PC-3 (cell line): Measurements from ENCODE around the gene MAGEF1. TPM values are rescaled to one million over a fixed set of nuclear protein-coding genes. Genes with fewer than 3 reads are reported as not detected.

ENCODE experiments used
- ATAC-seq: fragments of 200-7000 bp; cut with Tn5 transposase; 2 replicates; pipeline ENCODE4 v1.9.1; 2020; ENCODE audit warnings: mild to moderate bottlenecking, moderate library complexity
- Bru-seq: library from RNA; stranded (reverse); fragments of 400-500 nt; gene quantifications from one replicate; lab custom pipeline; 2021; lab: Mats Ljungman, UMichigan
- BruChase-seq, 2 experiments: library from RNA; stranded (reverse); fragments of 400-500 nt; gene quantifications; one replicate each; lab custom pipeline; 2021; lab: Mats Ljungman, UMichigan
- BruUV-seq: library from RNA; stranded (reverse); fragments of 400-500 nt; replicated peaks from 2 replicates; lab custom pipeline; 2021; lab: Mats Ljungman, UMichigan
- CTCF ChIA-PET: fragments of 300-600 bp; sonication (Branson Sonifier 250); formaldehyde crosslinking; loops from one replicate; lab custom pipeline; 2022; ENCODE audit warnings: antibody characterized with exemption; lab: Charles Lee
- POLR2A ChIA-PET: fragments of 300-600 bp; sonication (Branson Sonifier 250); formaldehyde crosslinking; loops from one replicate; lab custom pipeline; 2022; ENCODE audit warnings: antibody characterized with exemption; ENCODE audit not compliant: unreplicated experiment; lab: Charles Lee
- DNase-seq: peaks from one replicate; pipeline ENCODE4 v3.0.0-alpha.2; 2015
- H2AFZ ChIP-seq: fragments of 300-600 bp; sonication (generic); 2 replicates; pipeline ENCODE4 v1.6.0; 2016; ENCODE audit warnings: antibody characterized with exemption, low read length
- H3F3A ChIP-seq: fragments of 300-600 bp; sonication (generic); one replicate; pipeline ENCODE4 v1.6.0; 2017; ENCODE audit warnings: antibody characterized with exemption, low read length, control low read depth, mild to moderate bottlenecking; ENCODE audit not compliant: unreplicated experiment
- H3K27ac ChIP-seq: fragments of 300-600 bp; sonication (generic); 2 replicates; pipeline ENCODE4 v1.5.1; 2016; ENCODE audit warnings: mild to moderate bottlenecking, low read length
- H3K27me3 ChIP-seq: fragments of 300-600 bp; sonication (generic); 2 replicates; pipeline ENCODE4 v1.6.1; 2016; ENCODE audit warnings: low read length, mixed read lengths
- H3K36me3 ChIP-seq: fragments of 300-600 bp; sonication (generic); 2 replicates; pipeline ENCODE4 v1.6.1; 2016; ENCODE audit warnings: low read depth, mixed run types, low read length, mixed read lengths
- H3K4me1 ChIP-seq: fragments of 300-600 bp; sonication (generic); 2 replicates; pipeline ENCODE4 v1.5.1; 2016; ENCODE audit warnings: low read length; ENCODE audit not compliant: insufficient read depth
- H3K4me2 ChIP-seq: fragments of 300-600 bp; sonication (generic); 2 replicates; pipeline ENCODE4 v1.6.0; 2016; ENCODE audit warnings: low read length
- H3K4me3 ChIP-seq: fragments of 300-600 bp; sonication (generic); 2 replicates; pipeline ENCODE4 v1.5.1; 2016; ENCODE audit warnings: mild to moderate bottlenecking, low read length, mixed read lengths
- H3K79me2 ChIP-seq: fragments of 300-600 bp; sonication (generic); 2 replicates; pipeline ENCODE4 v1.6.1; 2017; ENCODE audit warnings: low read length, mixed read lengths
- H3K9ac ChIP-seq: fragments of 300-600 bp; sonication (generic); 2 replicates; pipeline ENCODE4 v1.6.0; 2016; ENCODE audit warnings: mild to moderate bottlenecking, low read length
- H3K9me2 ChIP-seq: fragments of 300-600 bp; sonication (generic); replicated peaks from 2 replicates; pipeline ENCODE4 v1.6.1; 2016; ENCODE audit warnings: mixed run types, low read length, mixed read lengths
- H3K9me3 ChIP-seq: fragments of 300-600 bp; sonication (generic); 2 replicates; pipeline ENCODE4 v1.6.1; 2016; ENCODE audit warnings: low read length, mixed read lengths
- H4K20me1 ChIP-seq: fragments of 300-600 bp; sonication (generic); 2 replicates; pipeline ENCODE4 v1.6.1; 2016; ENCODE audit warnings: low read length, mixed read lengths
- EZH2 ChIP-seq: fragments of 300-600 bp; sonication (generic); IDR thresholded peaks from one replicate; pipeline ENCODE4 v1.6.1; 2017; ENCODE audit warnings: antibody characterized with exemption, mild to moderate bottlenecking, low read length; ENCODE audit not compliant: unreplicated experiment
- EZH2phosphoT487 ChIP-seq: fragments of 300-600 bp; sonication (generic); IDR thresholded peaks from 2 replicates; pipeline ENCODE4 v1.6.1; 2018; ENCODE audit warnings: mild to moderate bottlenecking, antibody characterized with exemption, low read length, borderline replicate concordance
- intact Hi-C: fragments of 100-400 bp; cut with micrococcal nuclease; formaldehyde crosslinking; loops from 2 replicates; pipeline ENCODE4 v1.9.0; 2023
- long read RNA-seq: library from polyadenylated mRNA; unstranded; transcript quantifications from one replicate; pipeline ENCODE4 v2.0.0, GENCODE V29; 2021; ENCODE audit not compliant: unreplicated experiment
- total RNA-seq: library from RNA; depleted of rRNA; stranded (reverse); fragments of >200 nt; gene quantifications from 2 replicates; pipeline ENCODE4 v1.2.3, GENCODE V29; 2014; rRNA removed
- TF ChIP-seq, protein P1 (sequence below): fragments of 300-600 bp; sonication (generic); conservative IDR thresholded peaks from 2 replicates; pipeline ENCODE4 v1.5.1; 2017; ENCODE audit warnings: antibody characterized with exemption, low read depth, mild to moderate bottlenecking, low read length

Gene MAGEF1
- 43.6 and 57.4 TPM in 2 replicates for total RNA-seq
- Bru-seq, nascent RNA: percentile 94 among the genes with signal in this experiment
- BruChase-seq, experiment 1, labeled RNA remaining after a 6-hour chase: percentile 99 among the genes with signal in this experiment
- percentile 98 among the genes with signal in this experiment for BruChase-seq, experiment 2, labeled RNA remaining after a 2-hour chase
- long read RNA-seq, transcript MAGEF1-201 (1 exons, 1,636 nt): major isoform, 159 of 162 reads
- long read RNA-seq, partial matches to known transcripts: 0 of 162 reads
- long read RNA-seq, other reads (novel, unspliced or antisense): 3 of 162 reads

DNA sequence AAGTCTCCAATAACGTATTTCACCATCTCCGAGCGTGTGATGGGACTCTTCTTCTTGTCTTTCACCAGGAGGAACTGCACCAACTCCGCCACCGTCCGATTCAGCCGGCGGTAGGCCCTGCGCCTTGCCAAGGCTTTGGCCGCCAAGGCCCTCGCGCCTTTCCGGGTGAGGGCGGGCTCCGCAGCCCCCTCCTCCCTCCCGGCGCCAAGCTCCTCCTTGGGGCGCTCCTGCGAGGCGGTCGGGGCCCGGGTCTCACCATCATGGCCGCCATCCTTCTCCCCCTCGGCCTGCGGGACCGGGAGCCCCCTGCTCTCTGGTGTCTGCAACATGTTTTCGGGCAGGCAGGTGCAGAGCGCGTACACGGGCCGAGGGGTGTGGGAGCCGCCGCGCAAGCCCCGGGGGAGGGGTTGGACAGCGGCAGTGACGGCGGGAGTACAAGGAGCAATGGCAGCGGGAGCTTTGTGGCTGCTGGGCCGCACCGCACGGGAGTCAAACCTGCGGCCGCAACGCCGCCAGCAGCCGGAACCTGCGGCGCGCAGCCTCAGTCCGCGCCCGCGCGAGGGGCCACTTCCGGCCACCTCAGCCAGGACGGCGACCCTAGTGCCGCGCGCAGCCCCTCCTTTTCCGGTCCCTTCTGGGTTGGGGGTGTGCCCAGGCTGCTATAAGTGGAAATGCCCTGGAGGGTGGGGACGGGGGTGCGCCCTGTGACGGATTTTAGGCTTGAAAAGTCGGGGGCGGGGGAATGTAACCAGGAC, at the start of gene MAGEF1:
Gene MAGEF1 (minus strand): TSS at position 572 of the 755 bp plus-strand sequence. CDS start 243 bp downstream, at position 329.
- BruUV-seq: no TSS peak
- peak; percentile 80 for DNase-seq

DNA sequence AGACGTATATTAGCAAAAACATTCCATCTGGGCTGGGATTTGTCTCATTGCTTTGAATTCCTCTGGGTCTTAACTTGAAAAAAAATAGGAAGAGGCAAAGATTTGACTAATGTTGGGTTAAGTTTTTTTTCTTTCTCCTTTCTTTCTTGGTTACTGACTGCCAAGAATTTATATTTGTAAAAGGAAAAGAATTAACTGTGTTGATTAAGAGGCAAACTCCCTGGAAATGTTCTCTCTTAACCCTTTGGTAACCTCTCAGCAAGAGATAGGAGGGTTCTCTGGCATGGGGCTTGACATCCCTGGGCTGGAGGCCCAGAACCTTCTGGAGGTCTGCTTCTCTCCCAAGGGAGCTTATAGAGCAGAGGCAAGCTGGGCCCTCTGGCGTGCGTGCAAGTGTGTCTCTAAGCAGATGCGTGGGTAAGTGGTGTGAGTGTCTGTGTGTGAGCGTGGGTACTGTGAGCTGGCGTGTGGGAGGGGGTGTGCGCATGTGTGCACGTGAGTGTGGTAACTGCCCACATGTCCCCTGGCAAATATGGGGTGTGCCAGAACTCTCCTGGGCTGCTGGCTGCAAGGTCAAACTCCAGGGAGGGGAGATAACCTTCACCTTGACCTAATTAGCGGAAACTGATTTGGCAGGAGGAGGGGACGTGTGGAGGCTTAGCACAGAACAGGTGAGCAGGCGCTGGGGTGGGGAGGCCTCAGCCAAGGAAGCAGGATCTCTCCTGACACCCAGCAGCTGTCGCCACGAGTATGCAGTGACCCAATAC, 49.4 kb upstream of the MAGEF1 start:
- DNase-seq: no peak
- H3K9me3 ChIP-seq: no peaks in the 10 kb centered on the region
- POLR2A ChIA-PET: no interaction called here
- H3K27ac ChIP-seq: no peak overlapping the region
- H2AFZ ChIP-seq: no peak overlapping the region
- intact Hi-C loops: no loop called here
- H3K4me3 ChIP-seq: no peak overlapping the region
- no TSS peak for BruUV-seq
- H3K79me2 ChIP-seq: no peaks in the 10 kb centered on the region
- CTCF ChIA-PET: no interaction called here
- TF ChIP-seq, protein P1, sequence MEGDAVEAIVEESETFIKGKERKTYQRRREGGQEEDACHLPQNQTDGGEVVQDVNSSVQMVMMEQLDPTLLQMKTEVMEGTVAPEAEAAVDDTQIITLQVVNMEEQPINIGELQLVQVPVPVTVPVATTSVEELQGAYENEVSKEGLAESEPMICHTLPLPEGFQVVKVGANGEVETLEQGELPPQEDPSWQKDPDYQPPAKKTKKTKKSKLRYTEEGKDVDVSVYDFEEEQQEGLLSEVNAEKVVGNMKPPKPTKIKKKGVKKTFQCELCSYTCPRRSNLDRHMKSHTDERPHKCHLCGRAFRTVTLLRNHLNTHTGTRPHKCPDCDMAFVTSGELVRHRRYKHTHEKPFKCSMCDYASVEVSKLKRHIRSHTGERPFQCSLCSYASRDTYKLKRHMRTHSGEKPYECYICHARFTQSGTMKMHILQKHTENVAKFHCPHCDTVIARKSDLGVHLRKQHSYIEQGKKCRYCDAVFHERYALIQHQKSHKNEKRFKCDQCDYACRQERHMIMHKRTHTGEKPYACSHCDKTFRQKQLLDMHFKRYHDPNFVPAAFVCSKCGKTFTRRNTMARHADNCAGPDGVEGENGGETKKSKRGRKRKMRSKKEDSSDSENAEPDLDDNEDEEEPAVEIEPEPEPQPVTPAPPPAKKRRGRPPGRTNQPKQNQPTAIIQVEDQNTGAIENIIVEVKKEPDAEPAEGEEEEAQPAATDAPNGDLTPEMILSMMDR: no peak
- TF ChIP-seq EZH2 (no peak), EZH2phosphoT487 (no peak)
- H3K9me2 ChIP-seq: no peaks in the 10 kb centered on the region
- H3K36me3 ChIP-seq: no peaks in the 10 kb centered on the region
- H3K4me1 ChIP-seq: peaks cover 16% of the 10 kb centered on the region
- ATAC-seq: no peak
- H3K9ac ChIP-seq: no peak overlapping the region
- H3F3A ChIP-seq: no peaks in the 10 kb centered on the region
- H3K4me2 ChIP-seq: no peak overlapping the region
- H4K20me1 ChIP-seq: no peaks in the 10 kb centered on the region
- no peaks in the 10 kb centered on the region for H3K27me3 ChIP-seq

More for the DNA sequence above, at the start of gene MAGEF1:
- no peaks in the 10 kb centered on the region for H3K9me2 ChIP-seq
- POLR2A ChIA-PET: no interaction called here
- peak within 1 kb of the TSS; percentile 96 for H3K4me3 ChIP-seq
- H3K4me1 ChIP-seq: peaks cover 28% of the 10 kb centered on the region
- H3K36me3 ChIP-seq: no peaks in the 10 kb centered on the region
- H4K20me1 ChIP-seq: no peaks in the 10 kb centered on the region
- peaks cover 29% of the 10 kb centered on the region for H3K79me2 ChIP-seq
- H3K4me2 ChIP-seq: peak within 1 kb of the TSS; percentile 95
- peak within 1 kb of the TSS; percentile 95 for H3K9ac ChIP-seq
- intact Hi-C loops: no loop called here
- H3F3A ChIP-seq: peaks cover 5% of the 10 kb centered on the region
- ATAC-seq: peak; percentile 85
- TF ChIP-seq EZH2phosphoT487 (no peak), EZH2 (no peak)
- TF ChIP-seq, protein P1: no peak
- peak within 1 kb of the TSS; percentile 74 for H3K27ac ChIP-seq
- H2AFZ ChIP-seq: peak within 1 kb of the TSS; percentile 97
- no peaks in the 10 kb centered on the region for H3K9me3 ChIP-seq
- H3K27me3 ChIP-seq: no peaks in the 10 kb centered on the region
- CTCF ChIA-PET: interaction anchor here (1.0 kb wide), 1 partner anchor 151 kb away, joined by 5 read pairs; the partner anchor contains the start of gene EPHB3
